SIG-M5 (cell line): ENCODE measurements around the gene MEX3A.
"Not testable (repeated sequence)": the region's sequence is repeated elsewhere in the genome, so short reads cannot be mapped to it uniquely, and the experiment has no call there.

Experiments used
- DNase-seq: peaks from one replicate; lab custom pipeline; 2025; lab: John Stamatoyannopoulos, UW

Gene MEX3A

GRCh38 chr1:156082309-156083091, at the start of gene MEX3A:
Gene MEX3A (minus strand): TSS chr1:156082465. CDS start chr1:156081998, 467 bp downstream.
- DNase-seq: no peak

- no peak for DNase-seq
Measured at GRCh38 chr1:156130578-156130942, 48.3 kb upstream of the MEX3A start.

- no peak for DNase-seq
Measured at GRCh38 chr1:156129687-156130577, 47.7 kb upstream of the MEX3A start.

GRCh38 chr1:156128654-156129597, 46.7 kb upstream of the MEX3A start:
- peak; percentile 74 for DNase-seq

GRCh38 chr1:156128308-156128653, 46.0 kb upstream of the MEX3A start:
- DNase-seq: no peak

- DNase-seq: peak; percentile 99
Measured at GRCh38 chr1:156126630-156127534, 44.6 kb upstream of the MEX3A start.

GRCh38 chr1:156126043-156126629, 43.9 kb upstream of the MEX3A start:
- peak; percentile 90 for DNase-seq

GRCh38 chr1:156125544-156125943, 43.3 kb upstream of the MEX3A start:
- DNase-seq: not testable (repeated sequence)

GRCh38 chr1:156124557-156125483, 42.6 kb upstream of the MEX3A start:
- DNase-seq: no peak

GRCh38 chr1:156123356-156124196, 41.3 kb upstream of the MEX3A start:
- DNase-seq: peak; percentile 37

GRCh38 chr1:156122519-156123355, 40.5 kb upstream of the MEX3A start:
- no peak for DNase-seq

GRCh38 chr1:156122086-156122485, 39.8 kb upstream of the MEX3A start:
- DNase-seq: no peak

- DNase-seq: no peak
Measured at GRCh38 chr1:156121457-156121856, 39.2 kb upstream of the MEX3A start.

- not testable (repeated sequence) for DNase-seq
Measured at GRCh38 chr1:156121005-156121404, 38.7 kb upstream of the MEX3A start.

- DNase-seq: no peak
Measured at GRCh38 chr1:156120318-156120717, 38.1 kb upstream of the MEX3A start.

- DNase-seq: peak; percentile 85
Measured at GRCh38 chr1:156119503-156120209, 37.4 kb upstream of the MEX3A start.
